Measurements from ENCODE around the gene SPTB. TPM values are rescaled to one million over a fixed set of nuclear protein-coding genes. Genes with fewer than 3 reads are reported as not detected.

SPTB gene
- total RNA-seq, 1 donor from 2014 or later, result 0.10 TPM

GRCh38 chr14:64709126-64709525, 170.6 kb downstream of the SPTB start:
- no peak for DNase-seq (ENCODE audit: low read depth)

- DNase-seq (ENCODE audit: low read depth), result peak; percentile 89
Measured at GRCh38 chr14:64708148-64709004, 171.3 kb downstream of the SPTB start.

- DNase-seq (ENCODE audit: low read depth), result peak; percentile 95
Measured at GRCh38 chr14:64707661-64708060, 172.0 kb downstream of the SPTB start.

- no peak for DNase-seq (ENCODE audit: low read depth)
Measured at GRCh38 chr14:64706593-64707193, 173.0 kb downstream of the SPTB start.

GRCh38 chr14:64706119-64706592, 173.6 kb downstream of the SPTB start:
- no peak for DNase-seq (ENCODE audit: low read depth)

GRCh38 chr14:64705381-64706118, 174.2 kb downstream of the SPTB start:
- no peak for DNase-seq (ENCODE audit: low read depth)

GRCh38 chr14:64704743-64705380, 174.8 kb downstream of the SPTB start:
- no peak for DNase-seq (ENCODE audit: low read depth)

- DNase-seq (ENCODE audit: low read depth), result peak; percentile 67
Measured at GRCh38 chr14:64704143-64704742, 175.5 kb downstream of the SPTB start, which contains the start of gene PLEKHG3. Gene PLEKHG3, plus strand, starts transcription at chr14:64704424. Its CDS starts 23,208 bp downstream, at chr14:64727632.

- DNase-seq (ENCODE audit: low read depth), result peak; percentile 51
Measured at GRCh38 chr14:64703395-64704142, 176.1 kb downstream of the SPTB start.

- no peak for DNase-seq (ENCODE audit: low read depth)
Measured at GRCh38 chr14:64702493-64703394, 177.0 kb downstream of the SPTB start.

- DNase-seq (ENCODE audit: low read depth), result peak; percentile 52
Measured at GRCh38 chr14:64701660-64702059, 178.0 kb downstream of the SPTB start.

GRCh38 chr14:64700894-64701293, 178.8 kb downstream of the SPTB start:
- DNase-seq (ENCODE audit: low read depth), result no peak

GRCh38 chr14:64700290-64700689, 179.4 kb downstream of the SPTB start:
- no peak for DNase-seq (ENCODE audit: low read depth)

GRCh38 chr14:64698903-64699302, 180.8 kb downstream of the SPTB start:
- peak; percentile 67 for DNase-seq (ENCODE audit: low read depth)

GRCh38 chr14:64696355-64696857, 183.3 kb downstream of the SPTB start:
- DNase-seq (ENCODE audit: low read depth), result peak; percentile 98

Data from renal cortical epithelial cell (primary cell).